DMS79 (cell line): Measurements from ENCODE around the gene PRKCA.
"Not testable (repeated sequence)": the region's sequence is repeated elsewhere in the genome, so short reads cannot be mapped to it uniquely, and the experiment has no call there.

Experiments
- DNase-seq: peaks from one replicate; lab custom pipeline; 2025; lab: John Stamatoyannopoulos, UW

The PRKCA gene

GRCh38 chr17:66466106-66466820, 163.8 kb downstream of the PRKCA start:
- no peak for DNase-seq

GRCh38 chr17:66466840-66467367, 164.5 kb downstream of the PRKCA start:
- DNase-seq = no peak

- no peak for DNase-seq
Measured at GRCh38 chr17:66467766-66468165, 165.4 kb downstream of the PRKCA start.

- no peak for DNase-seq
Measured at GRCh38 chr17:66468241-66469087, 166.1 kb downstream of the PRKCA start.

GRCh38 chr17:66469088-66469442, 166.7 kb downstream of the PRKCA start:
- no peak for DNase-seq

GRCh38 chr17:66469461-66469860, 167.0 kb downstream of the PRKCA start:
- DNase-seq = no peak

GRCh38 chr17:66469890-66470289, 167.5 kb downstream of the PRKCA start:
- DNase-seq = no peak

GRCh38 chr17:66472123-66472522, 169.7 kb downstream of the PRKCA start:
- DNase-seq = no peak

- DNase-seq = no peak
Measured at GRCh38 chr17:66474258-66474657, 171.8 kb downstream of the PRKCA start.

- DNase-seq = no peak
Measured at GRCh38 chr17:66474806-66475497, 172.5 kb downstream of the PRKCA start.

GRCh38 chr17:66476014-66476413, 173.6 kb downstream of the PRKCA start:
- DNase-seq = no peak

- DNase-seq = no peak
Measured at GRCh38 chr17:66477615-66478283, 175.3 kb downstream of the PRKCA start.

- not testable (repeated sequence) for DNase-seq
Measured at GRCh38 chr17:66479230-66479889, 176.9 kb downstream of the PRKCA start.

- DNase-seq = no peak
Measured at GRCh38 chr17:66480243-66480642, 177.8 kb downstream of the PRKCA start.

GRCh38 chr17:66480802-66481201, 178.4 kb downstream of the PRKCA start:
- DNase-seq = no peak

GRCh38 chr17:66481271-66481670, 178.9 kb downstream of the PRKCA start:
- DNase-seq = no peak

- DNase-seq = no peak
Measured at GRCh38 chr17:66483906-66484305, 181.5 kb downstream of the PRKCA start.

GRCh38 chr17:66485309-66485947, 183.0 kb downstream of the PRKCA start:
- no peak for DNase-seq

GRCh38 chr17:66487121-66487520, 184.7 kb downstream of the PRKCA start:
- DNase-seq = no peak

GRCh38 chr17:66487981-66488468, 185.6 kb downstream of the PRKCA start:
- DNase-seq = no peak

GRCh38 chr17:66488864-66489263, 186.5 kb downstream of the PRKCA start:
- no peak for DNase-seq
